Vagina (tissue), 2 donors: ENCODE data around the gene DGKK. TPM values are rescaled to one million over a fixed set of nuclear protein-coding genes. Genes with fewer than 3 reads are reported as not detected.

Experiments
- DNase-seq, 2 donors: peaks; one replicate each; pipeline ENCODE4 v3.0.0-alpha.2; 2017; ENCODE audit errors: extremely low spot score in 2 of 2
- H3K27ac ChIP-seq: fragments of 200-600 bp; sonication (generic); one replicate; pipeline ENCODE4 v1.5.1; 2019
- H3K27me3 ChIP-seq: fragments of 200-600 bp; sonication (generic); one replicate; pipeline ENCODE4 v1.5.1; 2019
- H3K36me3 ChIP-seq, 2 donors: fragments of 200-600 bp; sonication (generic); one replicate each; pipeline ENCODE4 v1.5.1; 2017 to 2019
- H3K4me1 ChIP-seq: fragments of 200-600 bp; sonication (generic); one replicate; pipeline ENCODE4 v1.5.1; 2019
- H3K4me3 ChIP-seq, 2 donors: fragments of 200-600 bp; sonication (generic); 1 replicate in 1 of 2; 2 replicates in 1 of 2; pipeline ENCODE4 v1.5.1; 2016 to 2019
- H3K9me3 ChIP-seq: fragments of 200-600 bp; sonication (generic); one replicate; pipeline ENCODE4 v1.5.1; 2019
- POLR2A ChIP-seq, 2 donors: fragments of 450-650 bp; IDR thresholded peaks; one replicate each; pipeline ENCODE4 v1.6.1; 2017; ENCODE audit warnings: antibody characterized with exemption in 2 of 2, mild to moderate bottlenecking in 2 of 2, moderate library complexity in 2 of 2
- POLR2AphosphoS5 ChIP-seq, 2 donors: sonication (generic); formaldehyde crosslinking; IDR thresholded peaks; one replicate each; pipeline ENCODE4 v1.9.0; 2017; ENCODE audit warnings: antibody characterized with exemption in 2 of 2, mild to moderate bottlenecking in 2 of 2, low read depth in 1 of 2; ENCODE audit not compliant: insufficient read depth in 1 of 2
- intact Hi-C: fragments of 100-400 bp; cut with DNase I; formaldehyde crosslinking; loops from one replicate; pipeline ENCODE4 v1.15.1; 2023
- total RNA-seq: library from RNA; depleted of rRNA; stranded (reverse); fragments of >200 nt; gene quantifications from one replicate; pipeline ENCODE4 v1.2.3, GENCODE V29; 2016
- TF ChIP-seq, protein P1 (sequence below), 3 experiments: fragments of 450-650 bp in 2 of 3; fragments of 200-600 bp in 1 of 3; sonication (generic) in 1 of 3; IDR thresholded peaks; one replicate each; pipeline ENCODE4 v1.5.1; 2017 to 2019; ENCODE audit warnings: antibody characterized with exemption in 3 of 3, mild to moderate bottlenecking in 2 of 3, moderate library complexity in 2 of 3

Gene DGKK
- total RNA-seq, 1 donor from 2014 or later: 0.49 TPM

DNA sequence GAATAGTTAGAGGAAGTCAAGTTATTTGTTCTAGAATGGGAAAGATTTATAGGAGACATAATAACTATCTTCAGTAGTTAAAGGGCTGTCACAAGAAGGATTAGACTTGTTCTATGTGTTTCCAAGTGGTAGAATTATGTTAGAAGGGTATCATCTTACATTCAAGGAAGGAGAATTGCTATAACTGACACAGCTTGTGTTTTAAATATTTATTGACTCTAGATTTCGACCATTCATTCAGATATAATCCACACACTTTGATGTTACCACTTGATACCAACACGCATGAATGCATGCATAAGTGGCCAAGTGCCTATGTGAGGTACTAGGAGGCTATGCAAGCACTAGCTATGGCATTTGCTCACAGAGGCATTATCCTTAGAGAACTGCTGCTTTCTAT, 143.4 kb downstream of the DGKK start:
- Histone ChIP-seq H3K27ac (no peak overlapping the region), H3K4me3 (no peak overlapping the region), H3K27me3 (no peaks in the 10 kb centered on the region), H3K4me1 (no peaks in the 10 kb centered on the region), H3K36me3 (no peaks in the 10 kb centered on the region), H3K9me3 (no peaks in the 10 kb centered on the region)
- no peak for DNase-seq
- no peak for TF ChIP-seq POLR2A (IDR thresholded peaks at IDR 0.05)
- TF ChIP-seq, protein P1, sequence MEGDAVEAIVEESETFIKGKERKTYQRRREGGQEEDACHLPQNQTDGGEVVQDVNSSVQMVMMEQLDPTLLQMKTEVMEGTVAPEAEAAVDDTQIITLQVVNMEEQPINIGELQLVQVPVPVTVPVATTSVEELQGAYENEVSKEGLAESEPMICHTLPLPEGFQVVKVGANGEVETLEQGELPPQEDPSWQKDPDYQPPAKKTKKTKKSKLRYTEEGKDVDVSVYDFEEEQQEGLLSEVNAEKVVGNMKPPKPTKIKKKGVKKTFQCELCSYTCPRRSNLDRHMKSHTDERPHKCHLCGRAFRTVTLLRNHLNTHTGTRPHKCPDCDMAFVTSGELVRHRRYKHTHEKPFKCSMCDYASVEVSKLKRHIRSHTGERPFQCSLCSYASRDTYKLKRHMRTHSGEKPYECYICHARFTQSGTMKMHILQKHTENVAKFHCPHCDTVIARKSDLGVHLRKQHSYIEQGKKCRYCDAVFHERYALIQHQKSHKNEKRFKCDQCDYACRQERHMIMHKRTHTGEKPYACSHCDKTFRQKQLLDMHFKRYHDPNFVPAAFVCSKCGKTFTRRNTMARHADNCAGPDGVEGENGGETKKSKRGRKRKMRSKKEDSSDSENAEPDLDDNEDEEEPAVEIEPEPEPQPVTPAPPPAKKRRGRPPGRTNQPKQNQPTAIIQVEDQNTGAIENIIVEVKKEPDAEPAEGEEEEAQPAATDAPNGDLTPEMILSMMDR (IDR thresholded peaks at IDR 0.05): no peak
- TF ChIP-seq POLR2AphosphoS5 (IDR thresholded peaks at IDR 0.05; ENCODE audit: insufficient read depth in 1 of 2, low read depth in 1 of 2): no peak
- intact Hi-C loops: no loop called here
